Lower leg skin (tissue), 3 donors: ENCODE measurements around the gene CRX.

Source experiments
- CTCF ChIP-seq, 3 donors: fragments of 450-650 bp; IDR thresholded peaks; one replicate each; pipeline ENCODE4 v1.5.1; 2016; ENCODE audit warnings: antibody characterized with exemption in 3 of 3, mild to moderate bottlenecking in 3 of 3, moderate library complexity in 2 of 3
- POLR2A ChIP-seq, 2 donors: fragments of 450-650 bp; IDR thresholded peaks; one replicate each; pipeline ENCODE4 v1.6.1; 2016 to 2017; ENCODE audit warnings: antibody characterized with exemption in 2 of 2, mild to moderate bottlenecking in 1 of 2, moderate library complexity in 1 of 2

DNA sequence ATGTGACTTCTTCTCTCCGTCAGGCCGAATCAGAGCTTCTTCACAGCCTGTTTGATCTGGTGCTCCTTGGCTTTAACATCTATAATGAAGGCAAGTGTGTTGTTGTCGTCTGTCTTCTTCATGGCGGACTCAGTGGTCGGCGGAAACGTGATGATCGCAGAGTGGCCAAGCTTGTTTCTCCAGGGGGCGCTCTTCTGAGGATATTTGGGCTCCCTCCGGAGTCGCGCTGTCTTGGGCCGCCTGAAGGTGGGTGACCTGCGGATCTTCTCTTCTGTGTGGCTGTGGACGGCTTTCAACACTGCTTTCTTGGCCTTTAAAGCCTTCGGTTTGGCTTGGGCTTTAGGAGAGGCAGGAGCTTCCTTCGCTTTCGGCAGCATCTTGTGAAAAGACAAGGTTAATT is 27.2 kb upstream of the CRX start:
- TF ChIP-seq POLR2A (IDR thresholded peaks at IDR 0.05) (no peak), CTCF (IDR thresholded peaks at IDR 0.05) (no peak)
